PC-3 (cell line): Measurements from ENCODE around the gene LRRC8B. TPM values are rescaled to one million over a fixed set of nuclear protein-coding genes. Genes with fewer than 3 reads are reported as not detected.

ENCODE experiments used
- ATAC-seq: fragments of 200-7000 bp; cut with Tn5 transposase; 2 replicates; pipeline ENCODE4 v1.9.1; 2020; ENCODE audit warnings: mild to moderate bottlenecking, moderate library complexity
- BruUV-seq: library from RNA; stranded (reverse); fragments of 400-500 nt; replicated peaks from 2 replicates; lab custom pipeline; 2021; lab: Mats Ljungman, UMichigan
- CTCF ChIA-PET: fragments of 300-600 bp; sonication (Branson Sonifier 250); formaldehyde crosslinking; loops from one replicate; lab custom pipeline; 2022; ENCODE audit warnings: antibody characterized with exemption; lab: Charles Lee
- POLR2A ChIA-PET: fragments of 300-600 bp; sonication (Branson Sonifier 250); formaldehyde crosslinking; loops from one replicate; lab custom pipeline; 2022; ENCODE audit warnings: antibody characterized with exemption; ENCODE audit not compliant: unreplicated experiment; lab: Charles Lee
- DNase-seq: peaks from one replicate; pipeline ENCODE4 v3.0.0-alpha.2; 2015
- H2AFZ ChIP-seq: fragments of 300-600 bp; sonication (generic); 2 replicates; pipeline ENCODE4 v1.6.0; 2016; ENCODE audit warnings: antibody characterized with exemption, low read length
- H3F3A ChIP-seq: fragments of 300-600 bp; sonication (generic); one replicate; pipeline ENCODE4 v1.6.0; 2017; ENCODE audit warnings: antibody characterized with exemption, low read length, control low read depth, mild to moderate bottlenecking; ENCODE audit not compliant: unreplicated experiment
- H3K27ac ChIP-seq: fragments of 300-600 bp; sonication (generic); 2 replicates; pipeline ENCODE4 v1.5.1; 2016; ENCODE audit warnings: mild to moderate bottlenecking, low read length
- H3K27me3 ChIP-seq: fragments of 300-600 bp; sonication (generic); 2 replicates; pipeline ENCODE4 v1.6.1; 2016; ENCODE audit warnings: low read length, mixed read lengths
- H3K36me3 ChIP-seq: fragments of 300-600 bp; sonication (generic); 2 replicates; pipeline ENCODE4 v1.6.1; 2016; ENCODE audit warnings: low read depth, mixed run types, low read length, mixed read lengths
- H3K4me1 ChIP-seq: fragments of 300-600 bp; sonication (generic); 2 replicates; pipeline ENCODE4 v1.5.1; 2016; ENCODE audit warnings: low read length; ENCODE audit not compliant: insufficient read depth
- H3K4me2 ChIP-seq: fragments of 300-600 bp; sonication (generic); 2 replicates; pipeline ENCODE4 v1.6.0; 2016; ENCODE audit warnings: low read length
- H3K4me3 ChIP-seq: fragments of 300-600 bp; sonication (generic); 2 replicates; pipeline ENCODE4 v1.5.1; 2016; ENCODE audit warnings: mild to moderate bottlenecking, low read length, mixed read lengths
- H3K79me2 ChIP-seq: fragments of 300-600 bp; sonication (generic); 2 replicates; pipeline ENCODE4 v1.6.1; 2017; ENCODE audit warnings: low read length, mixed read lengths
- H3K9ac ChIP-seq: fragments of 300-600 bp; sonication (generic); 2 replicates; pipeline ENCODE4 v1.6.0; 2016; ENCODE audit warnings: mild to moderate bottlenecking, low read length
- H3K9me2 ChIP-seq: fragments of 300-600 bp; sonication (generic); replicated peaks from 2 replicates; pipeline ENCODE4 v1.6.1; 2016; ENCODE audit warnings: mixed run types, low read length, mixed read lengths
- H3K9me3 ChIP-seq: fragments of 300-600 bp; sonication (generic); 2 replicates; pipeline ENCODE4 v1.6.1; 2016; ENCODE audit warnings: low read length, mixed read lengths
- H4K20me1 ChIP-seq: fragments of 300-600 bp; sonication (generic); 2 replicates; pipeline ENCODE4 v1.6.1; 2016; ENCODE audit warnings: low read length, mixed read lengths
- EZH2 ChIP-seq: fragments of 300-600 bp; sonication (generic); IDR thresholded peaks from one replicate; pipeline ENCODE4 v1.6.1; 2017; ENCODE audit warnings: antibody characterized with exemption, mild to moderate bottlenecking, low read length; ENCODE audit not compliant: unreplicated experiment
- EZH2phosphoT487 ChIP-seq: fragments of 300-600 bp; sonication (generic); IDR thresholded peaks from 2 replicates; pipeline ENCODE4 v1.6.1; 2018; ENCODE audit warnings: mild to moderate bottlenecking, antibody characterized with exemption, low read length, borderline replicate concordance
- intact Hi-C: fragments of 100-400 bp; cut with micrococcal nuclease; formaldehyde crosslinking; loops from 2 replicates; pipeline ENCODE4 v1.9.0; 2023
- total RNA-seq: library from RNA; depleted of rRNA; stranded (reverse); fragments of >200 nt; gene quantifications from 2 replicates; pipeline ENCODE4 v1.2.3, GENCODE V29; 2014
- TF ChIP-seq, protein P1 (sequence below): fragments of 300-600 bp; sonication (generic); conservative IDR thresholded peaks from 2 replicates; pipeline ENCODE4 v1.5.1; 2017; ENCODE audit warnings: antibody characterized with exemption, low read depth, mild to moderate bottlenecking, low read length

The LRRC8B gene
- total RNA-seq, 1 experiment from 2014 or later = 8.4 TPM

DNA sequence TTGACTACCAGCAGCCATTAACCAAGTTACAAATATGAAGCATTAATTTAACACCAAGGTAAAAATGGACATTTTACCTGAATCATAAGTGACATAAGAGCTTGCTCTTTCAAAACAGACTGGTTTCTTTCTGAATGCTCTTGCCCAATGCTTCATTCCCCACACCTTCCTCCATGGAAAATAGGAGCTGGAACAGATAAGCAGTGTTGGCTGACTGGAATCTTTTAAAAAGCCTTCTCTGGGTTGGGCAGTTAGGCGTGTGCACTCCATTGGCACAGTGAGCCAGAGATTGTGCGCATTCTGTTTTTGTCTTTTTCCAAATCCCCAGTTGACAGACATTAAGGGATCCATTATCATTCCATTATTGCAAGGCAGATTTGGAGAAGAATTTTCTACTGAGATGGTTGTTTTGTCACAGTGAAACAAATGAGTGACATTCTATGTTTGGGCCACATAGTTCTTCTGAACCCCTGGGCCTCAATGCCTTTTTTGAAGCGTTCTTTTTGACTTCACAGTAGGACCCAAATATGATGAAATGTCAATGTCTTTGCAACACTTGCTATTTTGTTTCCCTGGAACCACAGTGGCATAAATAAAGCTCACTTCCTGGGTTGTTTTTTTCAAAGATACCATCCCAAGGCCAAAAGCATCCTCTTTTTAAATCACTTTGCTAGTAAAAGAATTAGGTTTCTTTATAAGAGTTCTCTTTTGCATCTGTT lies 32.3 kb downstream of the LRRC8B start:
- H3K9me2 ChIP-seq = no peaks in the 10 kb centered on the region
- H3K36me3 ChIP-seq = peaks cover 16% of the 10 kb centered on the region
- no peaks in the 10 kb centered on the region for H3K9me3 ChIP-seq
- H3K9ac ChIP-seq = no peak overlapping the region
- ATAC-seq = no peak
- H2AFZ ChIP-seq = no peak overlapping the region
- no peaks in the 10 kb centered on the region for H4K20me1 ChIP-seq
- no peak overlapping the region for H3K4me2 ChIP-seq
- no peak for DNase-seq
- no peak overlapping the region for H3K27ac ChIP-seq
- intact Hi-C loops = no loop called here
- peaks cover 17% of the 10 kb centered on the region for H3K4me1 ChIP-seq
- no peak overlapping the region for H3K4me3 ChIP-seq
- TF ChIP-seq EZH2phosphoT487 = no peak
- TF ChIP-seq, protein P1, sequence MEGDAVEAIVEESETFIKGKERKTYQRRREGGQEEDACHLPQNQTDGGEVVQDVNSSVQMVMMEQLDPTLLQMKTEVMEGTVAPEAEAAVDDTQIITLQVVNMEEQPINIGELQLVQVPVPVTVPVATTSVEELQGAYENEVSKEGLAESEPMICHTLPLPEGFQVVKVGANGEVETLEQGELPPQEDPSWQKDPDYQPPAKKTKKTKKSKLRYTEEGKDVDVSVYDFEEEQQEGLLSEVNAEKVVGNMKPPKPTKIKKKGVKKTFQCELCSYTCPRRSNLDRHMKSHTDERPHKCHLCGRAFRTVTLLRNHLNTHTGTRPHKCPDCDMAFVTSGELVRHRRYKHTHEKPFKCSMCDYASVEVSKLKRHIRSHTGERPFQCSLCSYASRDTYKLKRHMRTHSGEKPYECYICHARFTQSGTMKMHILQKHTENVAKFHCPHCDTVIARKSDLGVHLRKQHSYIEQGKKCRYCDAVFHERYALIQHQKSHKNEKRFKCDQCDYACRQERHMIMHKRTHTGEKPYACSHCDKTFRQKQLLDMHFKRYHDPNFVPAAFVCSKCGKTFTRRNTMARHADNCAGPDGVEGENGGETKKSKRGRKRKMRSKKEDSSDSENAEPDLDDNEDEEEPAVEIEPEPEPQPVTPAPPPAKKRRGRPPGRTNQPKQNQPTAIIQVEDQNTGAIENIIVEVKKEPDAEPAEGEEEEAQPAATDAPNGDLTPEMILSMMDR = no peak
- no peak for TF ChIP-seq EZH2
- no TSS peak for BruUV-seq
- H3K79me2 ChIP-seq = no peaks in the 10 kb centered on the region; the same call in 1 of the 2 replicates
- ChIA-PET POLR2A (no interaction called here), CTCF (no interaction called here)
- H3K27me3 ChIP-seq = no peaks in the 10 kb centered on the region
- no peaks in the 10 kb centered on the region for H3F3A ChIP-seq

DNA sequence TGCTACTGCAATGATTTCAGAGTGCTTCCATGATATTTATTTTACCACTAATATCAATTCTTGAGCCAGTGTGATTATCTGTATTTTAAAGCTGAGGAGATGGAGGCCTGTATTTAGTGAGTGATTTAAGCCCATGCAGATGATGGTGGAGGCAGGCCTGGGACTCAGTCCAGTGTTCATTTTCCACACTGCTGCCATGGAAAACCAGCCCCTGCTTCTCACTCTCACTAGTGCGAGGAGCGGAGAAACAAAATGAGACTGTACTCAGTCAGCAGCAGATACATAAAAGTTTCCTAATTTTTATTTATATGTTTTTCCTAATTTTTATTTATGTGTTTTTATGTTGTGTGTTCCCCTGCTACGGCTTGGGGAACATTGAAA lies 32.8 kb downstream of the LRRC8B start:
- H3K9me3 ChIP-seq = no peaks in the 10 kb centered on the region
- no peak for DNase-seq
- H3K9me2 ChIP-seq = no peaks in the 10 kb centered on the region
- no TSS peak for BruUV-seq
- H3K4me1 ChIP-seq = peaks cover 15% of the 10 kb centered on the region
- H3K79me2 ChIP-seq = no peaks in the 10 kb centered on the region; the same call in 1 of the 2 replicates
- no peak overlapping the region for H3K4me2 ChIP-seq
- ATAC-seq = no peak
- no peak overlapping the region for H3K4me3 ChIP-seq
- TF ChIP-seq, protein P1 = no peak
- TF ChIP-seq EZH2 (no peak), EZH2phosphoT487 (no peak)
- H3K27me3 ChIP-seq = no peaks in the 10 kb centered on the region
- CTCF ChIA-PET = no interaction called here
- intact Hi-C loops = no loop called here
- H3F3A ChIP-seq = no peaks in the 10 kb centered on the region
- peaks cover 16% of the 10 kb centered on the region for H3K36me3 ChIP-seq
- H2AFZ ChIP-seq = no peak overlapping the region
- H3K27ac ChIP-seq = peak overlapping the region; percentile 45
- H3K9ac ChIP-seq = no peak overlapping the region
- H4K20me1 ChIP-seq = no peaks in the 10 kb centered on the region
- POLR2A ChIA-PET = no interaction called here

- peak; percentile 56 for DNase-seq
- no peaks in the 10 kb centered on the region for H3K27me3 ChIP-seq
These were observed 33.3 kb downstream of the LRRC8B start for GRCh38 chr1:89557956-89558355.

More at GRCh38 chr1:89557956-89558355, 33.3 kb downstream of the LRRC8B start:
- Histone ChIP-seq H3K9ac (no peak overlapping the region), H3K4me1 (peaks cover 11% of the 10 kb centered on the region), H3F3A (no peaks in the 10 kb centered on the region), H3K4me3 (no peak overlapping the region), H3K36me3 (peaks cover 16% of the 10 kb centered on the region), H4K20me1 (no peaks in the 10 kb centered on the region), H3K27ac (peak overlapping the region; percentile 45), H3K79me2 (no peaks in the 10 kb centered on the region; the same call in 1 of the 2 replicates), H2AFZ (no peak overlapping the region), H3K9me2 (no peaks in the 10 kb centered on the region), H3K4me2 (no peak overlapping the region), H3K9me3 (no peaks in the 10 kb centered on the region)
- ChIA-PET POLR2A (interaction anchor here (0.6 kb wide), 1 partner anchor 873 kb away, joined by 3 read pairs; no protein-coding TSS in a partner anchor), CTCF (no interaction called here)
- intact Hi-C loops = no loop called here
- no TSS peak for BruUV-seq
- ATAC-seq = peak; percentile 67; the same call in 1 of the 2 replicates
- no peak for TF ChIP-seq EZH2phosphoT487
- TF ChIP-seq EZH2 = no peak
- TF ChIP-seq, protein P1 = no peak
